ENCODE measurements around the gene ERFE.

DNA sequence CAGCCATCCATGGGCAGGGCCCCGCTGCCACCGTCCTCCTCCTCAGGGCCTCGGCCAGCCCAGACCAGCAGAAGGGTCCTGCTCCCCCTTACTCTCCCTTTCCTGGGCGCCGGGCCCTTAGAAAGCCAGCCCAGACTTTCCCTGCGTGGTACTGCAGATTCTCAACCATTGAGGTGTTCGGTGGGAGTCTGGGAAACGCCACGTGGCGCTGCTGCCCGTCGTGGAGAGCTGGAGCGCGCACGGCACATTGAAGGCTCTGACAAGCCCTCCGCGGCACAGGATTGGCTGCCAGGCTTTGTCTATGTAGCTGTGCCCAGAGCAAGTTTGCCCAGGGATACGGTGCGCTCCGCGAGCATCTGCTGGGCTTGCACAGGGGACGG lies 30.7 kb upstream of the ERFE start:
- no peak for TF ChIP-seq POLR2A (IDR thresholded peaks at IDR 0.05)
- TF ChIP-seq, protein P1, sequence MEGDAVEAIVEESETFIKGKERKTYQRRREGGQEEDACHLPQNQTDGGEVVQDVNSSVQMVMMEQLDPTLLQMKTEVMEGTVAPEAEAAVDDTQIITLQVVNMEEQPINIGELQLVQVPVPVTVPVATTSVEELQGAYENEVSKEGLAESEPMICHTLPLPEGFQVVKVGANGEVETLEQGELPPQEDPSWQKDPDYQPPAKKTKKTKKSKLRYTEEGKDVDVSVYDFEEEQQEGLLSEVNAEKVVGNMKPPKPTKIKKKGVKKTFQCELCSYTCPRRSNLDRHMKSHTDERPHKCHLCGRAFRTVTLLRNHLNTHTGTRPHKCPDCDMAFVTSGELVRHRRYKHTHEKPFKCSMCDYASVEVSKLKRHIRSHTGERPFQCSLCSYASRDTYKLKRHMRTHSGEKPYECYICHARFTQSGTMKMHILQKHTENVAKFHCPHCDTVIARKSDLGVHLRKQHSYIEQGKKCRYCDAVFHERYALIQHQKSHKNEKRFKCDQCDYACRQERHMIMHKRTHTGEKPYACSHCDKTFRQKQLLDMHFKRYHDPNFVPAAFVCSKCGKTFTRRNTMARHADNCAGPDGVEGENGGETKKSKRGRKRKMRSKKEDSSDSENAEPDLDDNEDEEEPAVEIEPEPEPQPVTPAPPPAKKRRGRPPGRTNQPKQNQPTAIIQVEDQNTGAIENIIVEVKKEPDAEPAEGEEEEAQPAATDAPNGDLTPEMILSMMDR (IDR thresholded peaks at IDR 0.05) = no peak

Measured in adrenal gland (tissue), 5 donors.